GM21529 (cell line): ENCODE results near the gene B4GALNT3.
"Not testable (repeated sequence)": the region's sequence is repeated elsewhere in the genome, so short reads cannot be mapped to it uniquely, and the experiment has no call there.

Experiments used
- ATAC-seq: cut with Tn5 transposase; IDR thresholded peaks from one replicate; pipeline ENCODE4 v1.9.1; 2021; ENCODE audit not compliant: unreplicated experiment

B4GALNT3 gene

GRCh38 chr12:459430-460258 is at the start of gene B4GALNT3:
Gene B4GALNT3, plus strand, starts transcription at chr12:459939. Its CDS starts 438 bp downstream, at chr12:460377.
- ATAC-seq, result no peak

- no peak for ATAC-seq
These were observed 44.9 kb upstream of the B4GALNT3 start for GRCh38 chr12:414859-415258.

GRCh38 chr12:418432-418831 is 41.3 kb upstream of the B4GALNT3 start:
- ATAC-seq, result no peak

GRCh38 chr12:422526-422925 is 37.2 kb upstream of the B4GALNT3 start:
- ATAC-seq, result no peak

GRCh38 chr12:435737-436136 is 24.0 kb upstream of the B4GALNT3 start:
- ATAC-seq, result not testable (repeated sequence)

GRCh38 chr12:442235-442884 is 17.4 kb upstream of the B4GALNT3 start:
- ATAC-seq, result no peak

- ATAC-seq, result no peak
These were observed 12.6 kb upstream of the B4GALNT3 start for GRCh38 chr12:447141-447540.

GRCh38 chr12:449203-449602 is 10.5 kb upstream of the B4GALNT3 start:
- no peak for ATAC-seq

- no peak for ATAC-seq
These were observed 9.3 kb upstream of the B4GALNT3 start for GRCh38 chr12:450438-450837.

- ATAC-seq, result no peak
These were observed 7.0 kb upstream of the B4GALNT3 start for GRCh38 chr12:452667-453210.

- ATAC-seq, result no peak
These were observed 4.9 kb upstream of the B4GALNT3 start for GRCh38 chr12:454833-455232.

GRCh38 chr12:455821-456220 is 3.9 kb upstream of the B4GALNT3 start:
- no peak for ATAC-seq

GRCh38 chr12:457676-458075 is 2.1 kb upstream of the B4GALNT3 start:
- ATAC-seq, result no peak

- ATAC-seq, result no peak
These were observed 699 bp upstream of the B4GALNT3 start for GRCh38 chr12:459050-459429.

GRCh38 chr12:460261-461230 is 807 bp downstream of the B4GALNT3 start:
- no peak for ATAC-seq

- ATAC-seq, result no peak
These were observed 1.7 kb downstream of the B4GALNT3 start for GRCh38 chr12:461425-461824.

GRCh38 chr12:462936-463705 is 3.4 kb downstream of the B4GALNT3 start:
- ATAC-seq, result no peak

GRCh38 chr12:464484-465267 is 4.9 kb downstream of the B4GALNT3 start:
- ATAC-seq, result no peak

GRCh38 chr12:466039-466438 is 6.3 kb downstream of the B4GALNT3 start:
- no peak for ATAC-seq
